ENCODE measurements around the gene EIF3J. TPM values are rescaled to one million over a fixed set of nuclear protein-coding genes. Genes with fewer than 3 reads are reported as not detected.
A peak's percentile ranks its signal among the peaks of the same experiment; 100 is the strongest.

EIF3J gene
- total RNA-seq, 1 experiment from 2014 or later = 117 TPM

DNA sequence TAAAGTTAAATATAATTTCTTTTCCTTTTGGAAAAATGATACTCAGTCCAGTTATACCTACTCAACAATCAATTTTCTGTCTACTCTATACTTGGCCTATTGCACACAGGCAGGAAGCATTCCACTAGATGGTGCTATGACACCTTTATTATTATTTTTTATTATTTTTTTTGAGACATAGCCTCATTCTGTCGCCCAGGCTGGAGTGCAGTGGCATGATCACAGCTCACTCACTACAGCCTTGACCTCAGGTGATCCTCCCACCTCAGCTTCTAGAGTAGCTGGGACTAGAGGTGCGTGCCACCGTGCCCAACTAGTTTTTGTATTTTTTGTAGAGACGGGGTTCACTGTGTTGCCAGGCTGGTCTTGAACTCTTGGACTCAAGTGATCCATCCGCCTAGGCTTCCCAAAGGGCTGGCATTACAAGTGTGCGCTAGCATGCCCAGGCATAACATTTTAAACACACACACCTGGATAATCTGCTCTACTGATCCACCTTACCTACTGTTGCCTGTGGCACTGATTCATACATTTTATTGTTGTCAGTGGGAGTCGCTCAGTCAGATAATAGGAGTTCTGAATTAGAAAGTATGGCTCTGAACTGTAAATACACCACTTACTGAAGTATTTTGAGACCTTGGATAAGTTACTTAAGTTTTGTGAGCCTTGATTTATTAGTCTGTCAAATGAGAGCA is 56.2 kb downstream of the EIF3J start:
- Histone ChIP-seq H3K9me3 (ENCODE audit: insufficient read depth, low read depth) (no peaks in the 10 kb centered on the region), H3K4me3 (no peak overlapping the region), H3K79me2 (ENCODE audit: low read depth) (no peaks in the 10 kb centered on the region), H3K27me3 (ENCODE audit: insufficient read depth, low read depth) (no peaks in the 10 kb centered on the region), H3K27ac (no peak overlapping the region), H3K9me2 (ENCODE audit: insufficient read depth) (no peaks in the 10 kb centered on the region), H3F3A (ENCODE audit: insufficient read depth, low read depth) (peaks cover 3% of the 10 kb centered on the region; the same call in 1 of the 2 replicates), H4K20me1 (ENCODE audit: insufficient read depth) (no peaks in the 10 kb centered on the region), H2AFZ (no peak overlapping the region), H3K4me2 (no peak overlapping the region), H3K36me3 (ENCODE audit: low read depth) (0 out of 2 replicates have a peak, but pooled peaks cover 4% of the 10 kb centered on the region), H3K4me1 (replicated peaks; ENCODE audit: insufficient read depth) (peaks cover 12% of the 10 kb centered on the region)
- ChIA-PET CTCF (interaction anchor here (0.6 to 0.7 kb wide), 3 partner anchors 10 to 70 kb away, joined by 3 to 5 read pairs (median 3); partner anchors contain the start of gene SPG11), POLR2A (ENCODE audit: unreplicated experiment) (no interaction called here)
- DNase-seq = no peak
- no TSS peak for BruUV-seq (replicated peaks)
- peak; percentile 48 for TF ChIP-seq CTCF (conservative IDR thresholded peaks at IDR 0.05)
- no peak for TF ChIP-seq EZH2 (IDR thresholded peaks at IDR 0.05; ENCODE audit: low read depth)
- intact Hi-C loops (cut with micrococcal nuclease; ENCODE audit: unreplicated experiment) = loop anchor here (5.0 kb wide), 1 partner anchor 144 kb away; the partner anchor contains the start of gene TRIM69

- no peak overlapping the region for H3K27ac ChIP-seq
- no TSS peak for BruUV-seq (replicated peaks)
- H2AFZ ChIP-seq = no peak overlapping the region
- no peak overlapping the region for H3K4me3 ChIP-seq
- no peaks in the 10 kb centered on the region for H3K79me2 ChIP-seq (ENCODE audit: low read depth)
- H3K36me3 ChIP-seq (ENCODE audit: low read depth) = 0 out of 2 replicates have a peak, but pooled peaks cover 4% of the 10 kb centered on the region
- H3F3A ChIP-seq (ENCODE audit: insufficient read depth, low read depth) = peaks cover 3% of the 10 kb centered on the region; the same call in 1 of the 2 replicates
- no peaks in the 10 kb centered on the region for H4K20me1 ChIP-seq (ENCODE audit: insufficient read depth)
- no peak for DNase-seq
- intact Hi-C loops (cut with micrococcal nuclease; ENCODE audit: unreplicated experiment) = loop anchor here (5.0 kb wide), 1 partner anchor 132 kb away; no protein-coding TSS in a partner anchor
- H3K4me1 ChIP-seq (replicated peaks; ENCODE audit: insufficient read depth) = peaks cover 12% of the 10 kb centered on the region
- no peaks in the 10 kb centered on the region for H3K27me3 ChIP-seq (ENCODE audit: insufficient read depth, low read depth)
- H3K4me2 ChIP-seq = no peak overlapping the region
- TF ChIP-seq EZH2 (IDR thresholded peaks at IDR 0.05; ENCODE audit: low read depth) = no peak
- TF ChIP-seq CTCF (conservative IDR thresholded peaks at IDR 0.05) = no peak
- ChIA-PET CTCF (interaction anchor here (0.6 kb wide), 1 partner anchor 17 kb away, joined by 9 read pairs; no protein-coding TSS in a partner anchor), POLR2A (ENCODE audit: unreplicated experiment) (no interaction called here)
- no peaks in the 10 kb centered on the region for H3K9me3 ChIP-seq (ENCODE audit: insufficient read depth, low read depth)
- H3K9me2 ChIP-seq (ENCODE audit: insufficient read depth) = no peaks in the 10 kb centered on the region
Measured at GRCh38 chr15:44595246-44595645, 58.3 kb downstream of the EIF3J start.

DNA sequence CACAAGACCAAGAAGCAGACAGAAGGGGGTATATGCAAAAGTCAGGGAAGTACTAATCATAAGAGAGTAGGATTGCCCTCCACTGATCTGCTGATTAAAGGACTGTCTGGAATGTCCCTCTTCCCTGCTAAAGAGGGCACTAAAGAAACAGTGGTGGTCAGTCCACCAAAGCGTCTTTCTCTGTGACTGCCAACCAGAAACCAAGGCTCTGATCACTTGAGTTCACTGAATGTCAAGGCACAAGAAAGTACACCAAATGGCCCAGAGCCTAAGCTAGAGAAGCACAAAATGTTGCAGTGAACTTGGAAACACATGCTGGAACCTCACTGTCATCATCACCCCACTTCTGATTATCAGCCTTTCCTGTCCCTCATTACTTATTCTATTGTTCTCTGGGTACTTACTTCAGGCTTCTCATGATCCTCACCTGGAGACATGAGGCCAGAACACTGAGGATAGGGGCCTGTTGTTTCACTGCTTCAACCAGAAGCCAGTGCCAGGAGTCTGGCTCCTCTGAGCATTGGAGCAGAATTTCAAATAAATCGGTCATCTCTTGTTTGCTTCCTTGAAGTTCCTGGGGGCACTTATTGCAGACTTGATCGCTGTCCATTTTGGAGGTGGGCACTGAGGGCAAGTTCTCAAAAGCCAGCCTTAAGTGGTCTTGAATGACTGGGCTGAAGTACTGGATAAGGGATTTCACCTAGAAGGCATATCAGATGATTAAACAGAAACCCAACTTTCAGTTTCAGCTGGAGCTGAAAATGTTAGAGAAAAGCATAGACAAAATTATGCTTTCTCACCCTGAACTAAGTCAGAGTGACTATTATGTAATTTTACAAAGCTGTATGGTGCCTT is 58.9 kb downstream of the EIF3J start:
- no peak for TF ChIP-seq CTCF (conservative IDR thresholded peaks at IDR 0.05)
- no peak for TF ChIP-seq EZH2 (IDR thresholded peaks at IDR 0.05; ENCODE audit: low read depth)
- H2AFZ ChIP-seq = no peak overlapping the region
- no peak overlapping the region for H3K4me3 ChIP-seq
- H4K20me1 ChIP-seq (ENCODE audit: insufficient read depth) = no peaks in the 10 kb centered on the region
- H3F3A ChIP-seq (ENCODE audit: insufficient read depth, low read depth) = peaks cover 3% of the 10 kb centered on the region; the same call in 1 of the 2 replicates
- no peaks in the 10 kb centered on the region for H3K79me2 ChIP-seq (ENCODE audit: low read depth)
- peaks cover 11% of the 10 kb centered on the region for H3K4me1 ChIP-seq (replicated peaks; ENCODE audit: insufficient read depth)
- no peak overlapping the region for H3K27ac ChIP-seq
- H3K9me3 ChIP-seq (ENCODE audit: insufficient read depth, low read depth) = no peaks in the 10 kb centered on the region
- intact Hi-C loops (cut with micrococcal nuclease; ENCODE audit: unreplicated experiment) = loop anchor here (5.0 kb wide), 1 partner anchor 131 kb away; no protein-coding TSS in a partner anchor
- H3K4me2 ChIP-seq = no peak overlapping the region
- 0 out of 2 replicates have a peak, but pooled peaks cover 1% of the 10 kb centered on the region for H3K36me3 ChIP-seq (ENCODE audit: low read depth)
- ChIA-PET CTCF (no interaction called here), POLR2A (ENCODE audit: unreplicated experiment) (no interaction called here)
- no peaks in the 10 kb centered on the region for H3K9me2 ChIP-seq (ENCODE audit: insufficient read depth)
- no peaks in the 10 kb centered on the region for H3K27me3 ChIP-seq (ENCODE audit: insufficient read depth, low read depth)
- no TSS peak for BruUV-seq (replicated peaks)
- DNase-seq = no peak
